HG02973 (cell line): ENCODE data around the gene SEPTIN3.

ENCODE experiments used
- ATAC-seq: cut with Tn5 transposase; IDR thresholded peaks from one replicate; pipeline ENCODE4 v1.9.1; 2021; ENCODE audit warnings: moderate library complexity; ENCODE audit not compliant: unreplicated experiment

SEPTIN3 gene

DNA sequence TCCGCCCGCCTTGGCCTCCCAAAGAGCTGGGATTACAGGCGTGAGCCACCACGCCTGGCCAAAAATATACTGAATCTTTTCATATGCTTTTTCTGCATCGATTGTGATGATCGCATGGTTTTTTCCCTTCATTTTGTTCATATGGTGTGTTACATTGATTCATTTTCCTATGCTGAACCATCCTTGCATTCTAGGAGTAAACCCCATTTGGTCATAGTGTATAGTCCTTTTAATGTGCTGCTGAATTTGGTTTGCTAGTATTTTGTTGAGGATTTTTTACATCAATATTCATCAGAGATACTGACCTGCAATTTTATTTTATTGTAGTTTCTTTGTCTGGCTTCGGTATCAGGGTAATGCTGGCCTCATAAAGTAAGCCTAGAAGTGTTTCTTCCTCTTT is 41.5 kb downstream of the SEPTIN3 start:
- no peak for ATAC-seq

DNA sequence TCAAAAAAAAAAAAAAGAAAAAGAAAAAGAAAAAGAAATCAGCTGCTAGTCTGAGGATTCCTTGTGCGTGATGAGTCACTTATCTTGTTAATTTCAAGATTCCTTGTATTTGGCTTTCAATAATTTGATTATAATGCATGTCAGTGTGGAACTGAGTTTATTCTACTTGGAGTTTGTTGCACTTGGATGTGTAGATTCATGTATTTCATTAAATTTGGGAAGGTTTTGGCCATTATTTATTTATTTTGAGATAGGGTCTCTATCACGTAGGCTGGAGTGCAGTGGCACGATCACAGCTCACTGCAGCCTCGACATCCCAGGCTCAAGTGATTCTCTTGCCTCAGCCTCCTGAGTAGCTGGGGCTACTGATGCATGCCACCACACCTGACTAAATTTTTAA is 44.1 kb downstream of the SEPTIN3 start:
- ATAC-seq, result no peak

DNA sequence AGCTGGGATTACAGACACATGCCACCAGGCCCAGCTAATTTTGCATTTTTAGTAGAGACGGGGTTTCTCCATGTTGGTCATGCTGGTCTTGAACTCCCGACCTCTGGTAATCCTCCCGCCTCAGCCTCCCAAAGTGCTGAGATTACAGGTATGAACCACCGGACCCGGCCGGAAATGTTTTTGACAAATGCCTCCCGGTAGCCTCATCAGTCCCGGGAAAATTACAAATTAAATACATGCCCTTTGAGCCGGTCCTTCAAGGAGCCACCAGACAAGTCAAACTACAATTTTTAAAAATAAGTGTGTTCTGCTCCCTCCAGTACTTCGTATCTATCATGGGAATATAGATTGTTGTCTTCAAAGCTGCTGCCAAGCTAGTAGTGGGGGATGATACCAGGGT is 46.9 kb downstream of the SEPTIN3 start:
- ATAC-seq, result no peak

DNA sequence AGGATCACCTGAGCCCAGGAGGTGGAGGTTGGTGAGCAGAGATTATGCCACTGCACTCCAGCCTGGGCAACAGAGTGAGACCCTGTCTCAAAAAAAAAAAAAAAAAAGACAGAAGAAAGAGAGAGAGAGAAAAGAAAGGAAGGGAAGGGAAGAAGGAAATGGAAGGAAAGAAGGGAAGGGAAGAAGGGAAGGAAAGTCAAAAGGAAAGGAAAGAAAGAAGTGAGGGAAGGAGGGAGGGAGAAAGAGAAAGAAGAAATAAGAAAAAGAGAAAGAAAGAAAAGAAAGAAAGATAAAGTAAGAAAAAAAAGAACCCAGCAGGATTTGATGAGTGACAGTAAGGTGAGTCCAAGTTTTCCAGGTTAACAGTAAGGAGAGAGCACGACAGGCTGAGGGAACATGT is 49.0 kb downstream of the SEPTIN3 start:
- ATAC-seq, result no peak
